IMR-90 (cell line): ENCODE measurements around the gene RBM10. TPM values are rescaled to one million over a fixed set of nuclear protein-coding genes. Genes with fewer than 3 reads are reported as not detected.

Source experiments
- ATAC-seq: fragments of 200-7000 bp; cut with Tn5 transposase; 2 replicates; pipeline ENCODE4 v1.9.1; 2020; ENCODE audit warnings: low read depth, mild to moderate bottlenecking, moderate library complexity
- BruUV-seq: library from RNA; stranded (reverse); fragments of 400-500 nt; replicated peaks from 2 replicates; lab custom pipeline; 2021; lab: Mats Ljungman, UMichigan
- CTCF ChIA-PET: fragments of 300-600 bp; formaldehyde crosslinking; extraction: SDS; loops from one replicate; lab custom pipeline; 2021; ENCODE audit warnings: antibody characterized with exemption; lab: Yijun Ruan, JAX
- POLR2A ChIA-PET: fragments of 300-600 bp; sonication (Branson Sonifier 250); formaldehyde crosslinking; loops from one replicate; lab custom pipeline; 2022; ENCODE audit warnings: antibody characterized with exemption; ENCODE audit not compliant: unreplicated experiment; lab: Charles Lee
- DNase-seq: peaks from one replicate; pipeline ENCODE4 v3.0.0; 2013
- H2AFZ ChIP-seq: replicated peaks from 2 replicates; pipeline ENCODE3; 2013; ENCODE audit warnings: low read length, mild to moderate bottlenecking; ENCODE audit not compliant: poor library complexity
- H2AK5ac ChIP-seq: 2 replicates; pipeline ENCODE4 v1.6.1; 2013; ENCODE audit warnings: low read depth, low read length, inconsistent platforms
- H2AK9ac ChIP-seq: replicated peaks from 2 replicates; pipeline ENCODE3; 2013; ENCODE audit warnings: mild to moderate bottlenecking, low read depth, low read length, moderate library complexity; ENCODE audit not compliant: poor library complexity
- H2BK120ac ChIP-seq: 2 replicates; pipeline ENCODE4 v1.6.1; 2013; ENCODE audit warnings: low read depth, low read length, inconsistent platforms
- H2BK15ac ChIP-seq: 3 replicates; pipeline ENCODE4 v1.6.1; 2013; ENCODE audit warnings: low read depth, low read length, inconsistent platforms
- H2BK20ac ChIP-seq: 2 replicates; pipeline ENCODE4 v1.6.1; 2013; ENCODE audit warnings: low read depth, mild to moderate bottlenecking, inconsistent platforms, low read length, moderate library complexity
- H2BK5ac ChIP-seq: 2 replicates; pipeline ENCODE4 v1.6.1; 2013; ENCODE audit warnings: mild to moderate bottlenecking, low read depth, low read length, inconsistent platforms; ENCODE audit not compliant: poor library complexity, severe bottlenecking
- H3K14ac ChIP-seq: replicated peaks from 2 replicates; pipeline ENCODE4 v1.6.1; 2013; ENCODE audit warnings: low read depth, low read length, inconsistent platforms
- H3K18ac ChIP-seq: 2 replicates; pipeline ENCODE4 v1.6.1; 2013; ENCODE audit warnings: low read depth, low read length, control low read depth
- H3K23ac ChIP-seq: 2 replicates; pipeline ENCODE4 v1.6.1; 2013; ENCODE audit warnings: low read depth, low read length, inconsistent platforms
- H3K27ac ChIP-seq: 2 replicates; pipeline ENCODE4 v1.5.1; 2013; ENCODE audit warnings: mild to moderate bottlenecking, control low read depth, low read length; ENCODE audit not compliant: insufficient read depth
- H3K27me3 ChIP-seq: 2 replicates; pipeline ENCODE4 v1.6.1; 2013; ENCODE audit warnings: low read length; ENCODE audit not compliant: control insufficient read depth, insufficient read depth
- H3K36me3 ChIP-seq: 2 replicates; pipeline ENCODE4 v1.6.1; 2013; ENCODE audit warnings: low read length, mixed read lengths; ENCODE audit not compliant: control insufficient read depth, insufficient read depth
- H3K4ac ChIP-seq: 2 replicates; pipeline ENCODE4 v1.6.1; 2013; ENCODE audit warnings: low read depth, low read length, inconsistent platforms
- H3K4me1 ChIP-seq: 2 replicates; pipeline ENCODE4 v1.6.1; 2013; ENCODE audit warnings: low read length, mixed read lengths; ENCODE audit not compliant: control insufficient read depth, insufficient read depth
- H3K4me2 ChIP-seq: 2 replicates; pipeline ENCODE4 v1.6.1; 2013; ENCODE audit warnings: low read depth, mild to moderate bottlenecking, control low read depth, low read length, moderate library complexity
- H3K4me3 ChIP-seq: 2 replicates; pipeline ENCODE4 v1.5.1; 2013; ENCODE audit warnings: low read depth, mild to moderate bottlenecking, control low read depth, low read length, moderate library complexity; ENCODE audit not compliant: insufficient read depth
- H3K56ac ChIP-seq: 2 replicates; pipeline ENCODE4 v1.6.1; 2013; ENCODE audit warnings: low read length, inconsistent platforms; ENCODE audit not compliant: insufficient read depth; ENCODE audit errors: extremely low read depth
- H3K79me1 ChIP-seq, 2 experiments: 2 replicates each; pipeline ENCODE4 v1.6.1; 2013; ENCODE audit warnings: low read length in 2 of 2, inconsistent platforms in 1 of 2, low read depth in 1 of 2
- H3K9ac ChIP-seq: 2 replicates; pipeline ENCODE4 v1.6.1; 2013; ENCODE audit warnings: low read depth, low read length, control low read depth
- H3K9me1 ChIP-seq: 2 replicates; pipeline ENCODE4 v1.6.1; 2013; ENCODE audit warnings: low read length, inconsistent platforms; ENCODE audit not compliant: insufficient read depth
- H3K9me3 ChIP-seq: 2 replicates; pipeline ENCODE4 v1.6.1; 2013; ENCODE audit warnings: low read length; ENCODE audit not compliant: control insufficient read depth, insufficient read depth
- H4K20me1 ChIP-seq: 2 replicates; pipeline ENCODE4 v1.6.1; 2013; ENCODE audit warnings: low read length, inconsistent platforms; ENCODE audit not compliant: insufficient read depth
- H4K5ac ChIP-seq: 2 replicates; pipeline ENCODE4 v1.6.1; 2013; ENCODE audit warnings: mild to moderate bottlenecking, low read depth, low read length, control low read depth
- H4K8ac ChIP-seq, 2 experiments: 2 replicates each; pipeline ENCODE4 v1.6.1; 2013; ENCODE audit warnings: low read depth in 2 of 2, low read length in 2 of 2, control low read depth in 1 of 2, inconsistent platforms in 1 of 2
- H4K91ac ChIP-seq: 2 replicates; pipeline ENCODE4 v1.6.1; 2013; ENCODE audit warnings: low read depth, low read length, inconsistent platforms; ENCODE audit not compliant: insufficient read depth
- BHLHE40 ChIP-seq: fragments of 150-350 bp; IDR thresholded peaks from 2 replicates; pipeline ENCODE4 v1.6.1; 2016; ENCODE audit warnings: mild to moderate bottlenecking, low read depth, low read length
- CEBPB ChIP-seq: IDR thresholded peaks from 2 replicates; pipeline ENCODE4 v1.6.1; 2012; ENCODE audit warnings: low read depth, low read length, improper control_type of control experiment
- CHD1 ChIP-seq: IDR thresholded peaks from 2 replicates; pipeline ENCODE4 v1.6.1; 2012; ENCODE audit warnings: low read depth, low read length, improper control_type of control experiment
- FOS ChIP-seq: fragments of 150-350 bp; IDR thresholded peaks from 2 replicates; pipeline ENCODE4 v1.6.1; 2016; ENCODE audit warnings: low read depth, low read length
- MAFK ChIP-seq: IDR thresholded peaks from 2 replicates; pipeline ENCODE4 v1.6.1; 2012; ENCODE audit warnings: low read depth, low read length, improper control_type of control experiment
- MAZ ChIP-seq: IDR thresholded peaks from 2 replicates; pipeline ENCODE4 v1.6.1; 2012; ENCODE audit warnings: low read depth, mild to moderate bottlenecking, low read length, improper control_type of control experiment, moderate library complexity, borderline replicate concordance
- MXI1 ChIP-seq: IDR thresholded peaks from 2 replicates; pipeline ENCODE4 v1.6.1; 2012; ENCODE audit warnings: low read depth, mild to moderate bottlenecking, low read length, moderate library complexity, borderline replicate concordance
- NFE2L2 ChIP-seq: fragments of 150-350 bp; IDR thresholded peaks from 2 replicates; pipeline ENCODE4 v1.6.1; 2016; ENCODE audit warnings: low read depth, mild to moderate bottlenecking, low read length
- POLR2A ChIP-seq: IDR thresholded peaks from 2 replicates; pipeline ENCODE4 v1.6.1; 2012; ENCODE audit warnings: mild to moderate bottlenecking, low read depth, low read length
- RAD21 ChIP-seq: IDR thresholded peaks from 2 replicates; pipeline ENCODE4 v1.6.1; 2012; ENCODE audit warnings: low read length, improper control_type of control experiment
- RCOR1 ChIP-seq: IDR thresholded peaks from 2 replicates; pipeline ENCODE4 v1.6.1; 2012; ENCODE audit warnings: mild to moderate bottlenecking, low read length, improper control_type of control experiment; ENCODE audit not compliant: insufficient replicate concordance
- RFX5 ChIP-seq: IDR thresholded peaks from 2 replicates; pipeline ENCODE4 v1.8.0; 2012; ENCODE audit warnings: low read depth, mild to moderate bottlenecking, low read length, moderate library complexity
- SMC3 ChIP-seq: fragments of 150-350 bp; IDR thresholded peaks from 2 replicates; pipeline ENCODE4 v1.6.1; 2016; ENCODE audit warnings: low read depth, mild to moderate bottlenecking, antibody characterized with exemption, low read length, moderate library complexity
- WGBS, 2 experiments: methylation state at CpG; one replicate each; pipeline versions ENCODE4 v1.1.5 to v1.1.7; 2013; ENCODE audit warnings: missing lambda C conversion rate in 2 of 2; ENCODE audit not compliant: insufficient read length in 1 of 2; ENCODE audit errors: extremely low coverage in 2 of 2; 5-methylcytosine and 5-hydroxymethylcytosine counted together
- dilution Hi-C: fragments of 300-500 bp; cut with HindIII; formaldehyde crosslinking; loops from one replicate; pipeline ENCODE4 v1.14.3; 2018; ENCODE audit warnings: low sequenced_read_pairs; ENCODE audit not compliant: unreplicated experiment
- in situ Hi-C: fragments of 300-500 bp; cut with MboI; formaldehyde crosslinking; loops from 3 replicates; pipeline ENCODE4 v1.14.3; 2019; ENCODE audit warnings: low sequenced_read_pairs, inconsistent platforms, mixed read lengths
- intact Hi-C: fragments of 100-400 bp; cut with micrococcal nuclease; formaldehyde crosslinking; loops from 2 replicates; pipeline ENCODE4 v1.10.0; 2022
- polyA plus RNA-seq, 3 experiments: library from polyadenylated mRNA; depleted of rRNA; stranded (reverse); fragments of >200 nt; gene quantifications; 2 replicates each; pipeline ENCODE4 v1.2.3, GENCODE V29; 2012; ENCODE audit warnings: low replicate concordance in 1 of 3
- total RNA-seq: library from RNA; depleted of rRNA; stranded (reverse); fragments of >200 nt; gene quantifications from 2 replicates; pipeline ENCODE4 v1.2.3, GENCODE V29; 2012
- TF ChIP-seq, protein P1 (sequence below): conservative IDR thresholded peaks from 2 replicates; pipeline ENCODE4 v1.5.1; 2012; ENCODE audit warnings: mild to moderate bottlenecking, low read depth, low read length, improper control_type of control experiment
- TF ChIP-seq, protein P2 (sequence below): fragments of 150-350 bp; IDR thresholded peaks from 2 replicates; pipeline ENCODE4 v1.6.1; 2017; ENCODE audit warnings: mild to moderate bottlenecking, antibody characterized with exemption, low read length, low read depth
- TF ChIP-seq, protein P3 (sequence below): fragments of 150-350 bp; IDR thresholded peaks from 2 replicates; pipeline ENCODE4 v1.6.1; 2016; ENCODE audit warnings: low read depth, mild to moderate bottlenecking, low read length, moderate library complexity, borderline replicate concordance

The RBM10 gene
- total and polyA plus RNA-seq, 2 of the 4 experiments (the other 2 are of a cell fraction), result 33.4 to 36.0 TPM

DNA sequence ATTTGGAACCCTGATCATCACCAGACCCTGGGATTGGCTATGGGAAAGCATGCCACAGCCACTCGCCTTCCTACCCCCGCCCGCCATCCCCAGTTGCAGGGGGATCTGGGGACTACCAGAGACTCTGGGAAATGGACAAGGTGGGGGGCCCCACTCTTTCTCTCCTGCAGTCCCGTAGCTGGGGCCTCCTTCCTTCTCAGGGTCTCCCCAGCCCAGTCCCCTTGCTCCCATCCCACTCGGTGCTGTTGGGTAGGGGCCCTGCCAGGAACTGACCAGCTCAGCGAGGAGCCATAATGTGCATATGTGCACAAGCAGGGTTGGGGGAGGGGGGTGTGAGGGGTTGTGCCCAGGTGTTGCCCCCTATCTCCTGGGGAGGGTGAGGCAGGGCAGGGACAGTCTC is 84.4 kb downstream of the RBM10 start:
- no TSS peak for BruUV-seq
- Histone ChIP-seq H2BK20ac (no peak overlapping the region), H3K9me3 (no peaks in the 10 kb centered on the region), H4K91ac (no peak overlapping the region), H3K18ac (no peak overlapping the region), H3K23ac (no peak overlapping the region), H2AFZ (no peak overlapping the region), H3K4me2 (no peak overlapping the region), H3K4ac (no peak overlapping the region), H2AK9ac (no peak overlapping the region), H2BK15ac (no peak overlapping the region), H2BK120ac (no peak overlapping the region), H2BK5ac (no peak overlapping the region), H3K9me1 (no peaks in the 10 kb centered on the region; the same call in 1 of the 2 replicates), H3K27me3 (peaks cover 10% of the 10 kb centered on the region; the same call in 1 of the 2 replicates), H4K8ac (no peak overlapping the region), H4K20me1 (0 out of 2 replicates have a peak, but pooled peaks cover 4% of the 10 kb centered on the region), H3K9ac (no peak overlapping the region), H2AK5ac (no peak overlapping the region), H3K56ac (no peak overlapping the region), H3K14ac (no peak overlapping the region), H4K5ac (no peak overlapping the region), H3K79me1 (peaks cover 5% of the 10 kb centered on the region in 2 experiments; a peak in 1 of 4 replicates), H3K4me1 (0 out of 2 replicates have a peak, but pooled peaks cover 1% of the 10 kb centered on the region), H3K27ac (no peak overlapping the region), H3K4me3 (no peak overlapping the region), H3K36me3 (peaks cover 39% of the 10 kb centered on the region)
- in situ Hi-C loops (no loop called here), dilution Hi-C loops (no loop called here), intact Hi-C loops (no loop called here)
- no CpG with 5 or more reads among the region's 6 CpGs for WGBS, 2 experiments
- POLR2A ChIA-PET, result no interaction called here
- TF ChIP-seq, protein P1, sequence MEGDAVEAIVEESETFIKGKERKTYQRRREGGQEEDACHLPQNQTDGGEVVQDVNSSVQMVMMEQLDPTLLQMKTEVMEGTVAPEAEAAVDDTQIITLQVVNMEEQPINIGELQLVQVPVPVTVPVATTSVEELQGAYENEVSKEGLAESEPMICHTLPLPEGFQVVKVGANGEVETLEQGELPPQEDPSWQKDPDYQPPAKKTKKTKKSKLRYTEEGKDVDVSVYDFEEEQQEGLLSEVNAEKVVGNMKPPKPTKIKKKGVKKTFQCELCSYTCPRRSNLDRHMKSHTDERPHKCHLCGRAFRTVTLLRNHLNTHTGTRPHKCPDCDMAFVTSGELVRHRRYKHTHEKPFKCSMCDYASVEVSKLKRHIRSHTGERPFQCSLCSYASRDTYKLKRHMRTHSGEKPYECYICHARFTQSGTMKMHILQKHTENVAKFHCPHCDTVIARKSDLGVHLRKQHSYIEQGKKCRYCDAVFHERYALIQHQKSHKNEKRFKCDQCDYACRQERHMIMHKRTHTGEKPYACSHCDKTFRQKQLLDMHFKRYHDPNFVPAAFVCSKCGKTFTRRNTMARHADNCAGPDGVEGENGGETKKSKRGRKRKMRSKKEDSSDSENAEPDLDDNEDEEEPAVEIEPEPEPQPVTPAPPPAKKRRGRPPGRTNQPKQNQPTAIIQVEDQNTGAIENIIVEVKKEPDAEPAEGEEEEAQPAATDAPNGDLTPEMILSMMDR, result no peak
- TF ChIP-seq, protein P2, sequence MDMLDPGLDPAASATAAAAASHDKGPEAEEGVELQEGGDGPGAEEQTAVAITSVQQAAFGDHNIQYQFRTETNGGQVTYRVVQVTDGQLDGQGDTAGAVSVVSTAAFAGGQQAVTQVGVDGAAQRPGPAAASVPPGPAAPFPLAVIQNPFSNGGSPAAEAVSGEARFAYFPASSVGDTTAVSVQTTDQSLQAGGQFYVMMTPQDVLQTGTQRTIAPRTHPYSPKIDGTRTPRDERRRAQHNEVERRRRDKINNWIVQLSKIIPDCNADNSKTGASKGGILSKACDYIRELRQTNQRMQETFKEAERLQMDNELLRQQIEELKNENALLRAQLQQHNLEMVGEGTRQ, result no peak
- no peak for TF ChIP-seq BHLHE40
- no peak for TF ChIP-seq MAFK
- no peak for TF ChIP-seq RAD21
- TF ChIP-seq, protein P3, sequence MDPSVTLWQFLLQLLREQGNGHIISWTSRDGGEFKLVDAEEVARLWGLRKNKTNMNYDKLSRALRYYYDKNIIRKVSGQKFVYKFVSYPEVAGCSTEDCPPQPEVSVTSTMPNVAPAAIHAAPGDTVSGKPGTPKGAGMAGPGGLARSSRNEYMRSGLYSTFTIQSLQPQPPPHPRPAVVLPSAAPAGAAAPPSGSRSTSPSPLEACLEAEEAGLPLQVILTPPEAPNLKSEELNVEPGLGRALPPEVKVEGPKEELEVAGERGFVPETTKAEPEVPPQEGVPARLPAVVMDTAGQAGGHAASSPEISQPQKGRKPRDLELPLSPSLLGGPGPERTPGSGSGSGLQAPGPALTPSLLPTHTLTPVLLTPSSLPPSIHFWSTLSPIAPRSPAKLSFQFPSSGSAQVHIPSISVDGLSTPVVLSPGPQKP, result no peak
- TF ChIP-seq POLR2A, result no peak
- no peak for TF ChIP-seq FOS
- no peak for TF ChIP-seq RCOR1
- TF ChIP-seq CHD1, result no peak
- no peak for TF ChIP-seq MAZ
- TF ChIP-seq MXI1, result no peak
- TF ChIP-seq RFX5, result no peak
- TF ChIP-seq SMC3, result no peak
- no peak for TF ChIP-seq NFE2L2
- TF ChIP-seq CEBPB, result no peak
- CTCF ChIA-PET, result no interaction called here
- ATAC-seq (no peak), DNase-seq (no peak)
